Stimulated activated naive B cell treated with anti-CD40 and anti-IgM and Interleukin-4, amounts not matched to agents 10 μg/mL and 1 μg/mL and 100 μg/mL, for 72 hours (primary cell): ENCODE measurements around the gene OVAAL.

Source experiments
- ATAC-seq, 2 donors: fragments of 150-1000 bp; cut with Tn5 transposase; replicated peaks; 2 replicates each; pipeline ENCODE4 v1.10.0; 2021; ENCODE audit warnings: moderate library complexity in 1 of 2
- DNase-seq: peaks from one replicate; pipeline ENCODE4 v3.0.0; 2021
- H3K27ac Mint-ChIP-seq: one replicate; pipeline ENCODE4 v1.8.0; 2022; ENCODE audit warnings: mild to moderate bottlenecking, mixed read lengths
- H3K27me3 Mint-ChIP-seq, 2 donors: one replicate each; pipeline ENCODE4 v1.8.0; 2022; ENCODE audit warnings: mixed read lengths in 2 of 2
- H3K36me3 Mint-ChIP-seq, 2 donors: one replicate each; pipeline ENCODE4 v1.8.0; 2022; ENCODE audit warnings: mixed read lengths in 2 of 2, mild to moderate bottlenecking in 1 of 2
- H3K4me1 Mint-ChIP-seq, 2 donors: one replicate each; pipeline ENCODE4 v1.8.0; 2022; ENCODE audit warnings: mixed read lengths in 2 of 2, mild to moderate bottlenecking in 1 of 2
- H3K4me3 Mint-ChIP-seq, 2 donors: one replicate each; pipeline ENCODE4 v1.8.0; 2022; ENCODE audit warnings: mild to moderate bottlenecking in 2 of 2, mixed read lengths in 2 of 2, moderate library complexity in 1 of 2
- H3K9me3 Mint-ChIP-seq, 2 donors: one replicate each; pipeline ENCODE4 v1.8.0; 2022; ENCODE audit warnings: mixed read lengths in 2 of 2, mild to moderate bottlenecking in 1 of 2

The OVAAL gene

DNA sequence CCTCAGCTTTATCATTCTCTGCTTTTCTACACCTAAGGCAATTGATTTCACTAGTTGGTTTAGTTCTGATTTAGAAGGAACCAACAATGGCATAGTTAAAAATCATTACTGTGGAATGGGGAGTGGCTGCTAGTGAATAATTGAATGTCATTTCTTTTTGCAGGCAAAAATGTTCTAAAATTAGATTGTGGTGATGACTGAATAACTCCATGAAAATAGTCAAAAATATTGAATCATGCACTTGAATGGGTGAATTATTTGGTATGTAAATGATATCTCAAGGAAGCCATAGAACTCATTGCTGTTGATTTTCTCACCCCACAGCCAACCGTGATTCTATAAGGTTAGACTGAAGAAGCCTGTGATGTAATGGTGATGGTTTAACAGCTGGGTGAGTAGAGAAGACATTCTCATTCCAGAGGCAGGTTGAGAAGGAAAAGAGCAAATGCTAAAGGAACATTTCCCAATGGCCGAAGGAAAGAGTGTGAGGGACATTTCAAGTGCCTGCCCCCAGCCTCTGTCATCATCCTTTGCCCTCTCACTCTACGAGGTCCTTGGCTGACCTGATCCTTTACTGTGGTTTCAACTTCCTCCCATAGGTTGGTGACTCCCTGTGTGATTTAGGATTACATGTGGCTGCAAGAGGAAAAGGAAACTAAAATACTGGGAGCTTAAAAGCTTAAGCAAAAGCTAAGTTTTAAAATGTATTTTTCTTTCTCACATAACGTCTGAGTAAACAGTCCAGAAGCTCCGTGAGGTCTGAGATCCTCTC, 12.5 kb downstream of the OVAAL start:
- H3K4me1 Mint-ChIP-seq = peaks cover 8% of the 10 kb centered on the region in 2 donors
- H3K27ac Mint-ChIP-seq = no peak overlapping the region
- ATAC-seq (no peak), DNase-seq (no peak)
- no peaks in the 10 kb centered on the region for H3K9me3 Mint-ChIP-seq
- H3K27me3 Mint-ChIP-seq = peaks cover 16 to 20% of the 10 kb centered on the region in 2 donors
- H3K4me3 Mint-ChIP-seq = no peak overlapping the region
- H3K36me3 Mint-ChIP-seq = no peaks in the 10 kb centered on the region

DNA sequence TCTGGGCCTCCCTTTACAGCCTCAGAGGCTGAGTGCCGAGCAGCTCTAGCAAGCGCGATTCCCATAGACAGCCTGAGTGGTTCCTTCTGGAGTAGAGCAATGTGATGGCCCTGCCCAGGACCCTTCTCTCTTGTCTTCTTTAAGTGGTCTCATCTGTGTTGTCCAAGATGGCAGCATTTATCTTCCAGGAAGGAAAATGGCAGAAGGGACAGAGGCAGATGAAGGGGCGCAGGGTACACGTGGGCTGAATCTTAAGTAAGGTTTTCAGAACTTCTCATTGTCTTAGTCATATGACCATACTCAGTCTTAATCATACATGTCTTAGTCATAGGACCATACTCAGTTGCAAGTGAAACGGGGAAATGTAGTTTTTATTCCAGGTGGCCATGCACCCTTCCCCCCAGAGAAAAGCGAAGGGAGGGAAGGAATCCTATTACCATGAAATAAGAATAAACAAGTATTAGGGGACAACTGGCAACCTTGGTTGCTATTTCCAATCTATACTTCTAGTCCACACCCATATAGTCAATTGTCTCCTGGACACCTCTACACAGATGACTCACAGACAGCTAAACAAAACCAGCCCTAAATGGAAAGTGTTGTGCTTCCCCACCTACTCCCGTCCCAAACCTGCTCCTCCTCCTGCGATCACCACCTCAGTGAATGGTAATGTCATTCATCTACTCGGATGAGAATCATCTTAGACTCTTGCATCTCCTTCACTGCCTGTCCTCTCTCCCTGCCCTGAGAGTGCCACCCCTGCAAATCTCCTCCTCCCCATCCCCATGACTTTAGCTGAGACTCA, 13.3 kb downstream of the OVAAL start:
- peak in 1 of 2 donors; percentile 71 for ATAC-seq
- Mint-ChIP-seq H3K4me1 (peaks cover 8% of the 10 kb centered on the region in 2 donors), H3K4me3 (no peak overlapping the region), H3K27me3 (peaks cover 16 to 20% of the 10 kb centered on the region in 2 donors), H3K36me3 (no peaks in the 10 kb centered on the region), H3K9me3 (no peaks in the 10 kb centered on the region), H3K27ac (no peak overlapping the region)
- DNase-seq = no peak

DNA sequence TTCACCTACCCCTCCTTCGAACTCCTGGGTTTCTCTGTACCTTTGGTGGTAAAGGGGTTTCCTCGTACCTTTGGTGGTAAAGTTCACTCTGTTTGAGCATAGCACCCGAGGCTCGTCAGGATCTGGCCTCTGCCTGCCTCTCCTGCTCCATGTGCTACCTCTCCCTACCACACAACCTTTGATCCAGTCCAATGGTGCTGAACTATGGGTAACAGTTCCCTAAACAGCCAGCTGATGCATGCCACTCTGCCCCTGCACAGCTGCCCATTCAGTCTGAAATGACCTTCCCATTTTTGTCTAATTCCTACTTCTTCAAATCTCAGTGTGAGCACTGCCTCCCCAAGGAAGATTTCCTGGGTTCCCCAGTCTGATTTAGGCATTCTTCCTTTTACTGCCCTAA, 14.0 kb downstream of the OVAAL start:
- DNase-seq (no peak), ATAC-seq (no peak)
- peaks cover 8% of the 10 kb centered on the region in 2 donors for H3K4me1 Mint-ChIP-seq
- H3K9me3 Mint-ChIP-seq = no peaks in the 10 kb centered on the region
- H3K27me3 Mint-ChIP-seq = peaks cover 16 to 17% of the 10 kb centered on the region in 2 donors
- no peak overlapping the region for H3K4me3 Mint-ChIP-seq
- no peaks in the 10 kb centered on the region for H3K36me3 Mint-ChIP-seq
- no peak overlapping the region for H3K27ac Mint-ChIP-seq

DNA sequence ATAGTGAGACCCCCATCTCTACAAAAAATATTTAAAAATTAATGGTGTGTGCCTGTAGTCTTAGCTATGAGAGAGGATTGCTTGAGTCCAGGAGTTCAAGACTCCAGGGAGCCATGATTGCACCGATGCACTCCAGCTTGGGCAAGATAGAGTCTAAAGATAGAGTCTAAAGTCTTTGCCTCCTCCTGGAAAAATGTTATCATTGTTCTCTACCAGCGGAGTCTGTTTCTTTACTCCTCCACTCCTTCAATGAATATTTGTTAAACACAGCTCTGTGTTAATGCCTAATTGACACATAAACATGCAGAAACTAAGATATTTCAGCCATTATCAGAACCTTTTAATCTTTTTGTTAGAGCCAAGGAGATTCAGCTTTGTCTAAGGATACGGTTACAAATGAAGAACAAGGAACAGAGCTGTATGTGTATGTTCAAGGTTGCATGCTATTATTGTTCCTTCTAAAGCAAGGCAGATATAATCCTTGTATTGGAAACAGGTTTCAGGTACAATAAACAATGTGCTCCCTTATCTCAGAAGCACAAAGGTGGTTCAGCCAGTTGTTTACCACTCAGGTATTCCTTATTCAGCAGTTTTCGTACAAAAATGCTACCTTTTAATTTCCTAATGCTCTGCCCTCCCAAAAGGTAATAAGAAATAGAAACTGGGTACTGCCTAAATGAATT, 15.4 kb downstream of the OVAAL start:
- no peaks in the 10 kb centered on the region for H3K36me3 Mint-ChIP-seq

DNA sequence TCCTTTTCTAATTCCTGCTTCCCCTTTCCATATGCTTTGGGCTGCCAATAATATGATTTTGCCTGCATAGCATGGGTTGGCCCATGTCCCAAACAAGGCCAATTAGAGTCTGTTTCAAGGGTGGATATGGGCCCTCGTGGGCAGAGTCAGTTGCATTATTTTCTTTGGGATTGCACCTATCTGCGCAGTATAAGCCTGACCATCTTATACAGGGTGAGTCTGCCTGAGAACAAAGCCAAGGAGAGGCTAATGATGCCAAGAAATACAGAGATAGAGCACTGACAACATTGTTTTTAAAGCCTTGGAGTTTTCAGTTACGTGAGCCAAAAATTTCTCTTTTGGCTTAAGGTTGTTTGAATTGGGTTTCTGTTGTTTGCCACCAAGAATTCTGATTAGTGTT, 18.6 kb downstream of the OVAAL start:
- Mint-ChIP-seq H3K36me3 (no peaks in the 10 kb centered on the region), H3K27ac (no peak overlapping the region), H3K9me3 (peaks cover 0 to 2% of the 10 kb centered on the region in 2 donors), H3K4me1 (peaks cover 2 to 4% of the 10 kb centered on the region in 2 donors), H3K4me3 (no peak overlapping the region), H3K27me3 (peaks cover 10 to 13% of the 10 kb centered on the region in 2 donors)
- ATAC-seq = no peak
- no peak for DNase-seq

More for the DNA sequence above, 15.4 kb downstream of the OVAAL start:
- no peak overlapping the region for H3K27ac Mint-ChIP-seq
- DNase-seq (no peak), ATAC-seq (no peak)
- no peak overlapping the region for H3K4me3 Mint-ChIP-seq
- peaks cover 16 to 17% of the 10 kb centered on the region in 2 donors for H3K27me3 Mint-ChIP-seq
- peaks cover 8% of the 10 kb centered on the region in 2 donors for H3K4me1 Mint-ChIP-seq
- H3K9me3 Mint-ChIP-seq = peaks cover 0 to 2% of the 10 kb centered on the region in 2 donors

DNA sequence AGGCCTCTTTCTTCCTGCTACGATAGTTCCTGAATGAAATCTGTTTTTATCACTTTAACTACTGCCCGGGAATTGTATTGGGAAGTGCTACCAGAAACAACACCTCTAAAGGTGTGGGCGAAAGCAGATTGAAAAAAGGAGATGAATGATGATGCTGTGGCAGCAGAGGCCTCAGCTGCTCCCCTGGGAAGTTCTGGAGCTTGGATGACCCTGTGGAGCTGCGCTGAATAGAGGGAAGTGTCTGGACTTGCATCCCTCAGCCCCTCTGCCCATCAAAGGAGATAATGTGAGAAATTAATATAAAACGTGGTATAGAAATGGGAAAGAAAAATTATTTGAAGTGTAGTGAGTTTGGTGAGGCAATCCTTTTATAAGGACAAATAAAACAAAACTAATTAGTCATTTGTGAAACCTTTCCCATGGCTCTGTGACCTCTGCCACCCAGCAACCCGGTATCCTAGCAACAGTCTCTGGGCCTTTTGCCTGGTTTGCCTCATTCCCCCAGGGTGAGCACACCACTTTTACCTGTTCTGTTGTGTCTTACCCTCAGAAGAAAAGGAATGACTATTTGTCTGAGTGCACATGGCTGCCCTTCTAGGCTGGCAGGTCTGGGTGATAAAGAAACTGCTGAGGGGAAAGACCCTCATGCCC, 21.3 kb downstream of the OVAAL start:
- Mint-ChIP-seq H3K4me3 (no peak overlapping the region), H3K36me3 (no peaks in the 10 kb centered on the region), H3K9me3 (peaks cover 0 to 2% of the 10 kb centered on the region in 2 donors), H3K4me1 (no peaks in the 10 kb centered on the region), H3K27ac (no peak overlapping the region), H3K27me3 (peaks cover 10 to 11% of the 10 kb centered on the region in 2 donors)
- ATAC-seq (no peak), DNase-seq (no peak)

DNA sequence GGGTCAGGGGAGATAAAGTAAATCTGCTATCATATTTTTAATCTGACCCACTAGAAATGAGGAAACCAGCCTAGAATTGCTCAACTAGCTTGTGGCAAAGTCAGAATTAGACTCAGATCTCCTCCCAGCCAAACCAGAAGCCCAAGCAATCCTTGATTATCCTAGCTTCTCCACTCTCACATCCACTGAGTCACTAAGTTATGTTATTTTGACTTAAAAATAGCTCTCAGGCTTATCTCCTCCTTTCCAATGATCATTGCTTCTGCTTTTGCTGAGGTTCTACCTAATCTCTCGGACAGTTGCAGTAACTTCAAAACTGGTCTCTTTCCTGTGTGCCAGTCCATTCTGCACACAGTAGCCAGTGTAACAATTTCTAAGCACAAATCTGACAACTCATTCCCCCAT, 22.9 kb downstream of the OVAAL start:
- H3K9me3 Mint-ChIP-seq = peaks cover 0 to 2% of the 10 kb centered on the region in 2 donors
- no peaks in the 10 kb centered on the region for H3K36me3 Mint-ChIP-seq
- H3K4me3 Mint-ChIP-seq = no peak overlapping the region
- no peak overlapping the region for H3K27ac Mint-ChIP-seq
- ATAC-seq (no peak), DNase-seq (no peak)
- H3K4me1 Mint-ChIP-seq = no peaks in the 10 kb centered on the region
- H3K27me3 Mint-ChIP-seq = peaks cover 11 to 15% of the 10 kb centered on the region in 2 donors

DNA sequence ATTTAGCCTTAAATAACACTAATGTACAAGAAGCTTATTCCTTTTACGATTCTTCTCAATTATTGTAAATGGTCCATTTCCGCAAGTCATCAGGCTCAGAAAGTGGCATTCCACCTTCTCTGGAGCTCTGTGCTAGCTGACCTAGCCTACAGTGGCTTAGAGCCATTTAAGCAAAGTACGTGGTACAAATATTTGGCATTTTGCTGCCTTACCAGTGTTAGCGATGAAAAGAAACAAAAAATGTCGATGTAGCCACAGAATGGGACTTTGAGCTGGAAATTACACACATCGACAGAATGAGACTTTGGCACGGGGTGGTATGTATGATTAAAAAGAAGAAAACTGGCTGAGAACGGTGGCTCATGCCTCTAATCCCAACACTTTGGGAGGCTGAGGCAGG, 26.1 kb downstream of the OVAAL start:
- H3K4me3 Mint-ChIP-seq = no peak overlapping the region
- ATAC-seq = no peak

DNA sequence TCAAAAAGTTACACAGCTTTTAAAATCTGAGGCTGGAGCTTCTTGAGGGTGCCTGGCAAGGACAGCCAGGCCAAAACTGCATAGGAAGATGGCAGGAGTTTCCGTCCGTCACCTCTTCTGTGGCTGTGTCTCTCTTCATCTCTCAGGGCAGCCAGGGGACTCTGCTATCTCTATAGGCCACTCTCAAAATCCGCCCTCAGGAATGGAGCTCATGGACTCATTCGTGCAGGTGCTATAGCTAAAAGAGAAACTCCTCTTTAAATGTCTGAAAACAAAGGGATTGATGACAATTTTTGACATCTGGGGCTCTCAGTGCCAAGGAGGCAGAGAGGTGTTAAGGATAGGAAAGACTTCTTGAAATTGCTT, 27.2 kb downstream of the OVAAL start:
- Mint-ChIP-seq H3K27ac (no peak overlapping the region), H3K9me3 (peaks cover 0 to 3% of the 10 kb centered on the region in 2 donors), H3K36me3 (no peaks in the 10 kb centered on the region), H3K4me1 (no peaks in the 10 kb centered on the region), H3K27me3 (peaks cover 11 to 17% of the 10 kb centered on the region in 2 donors), H3K4me3 (no peak overlapping the region)
- DNase-seq = no peak
- no peak for ATAC-seq

More for the DNA sequence above, 26.1 kb downstream of the OVAAL start:
- Mint-ChIP-seq H3K36me3 (no peaks in the 10 kb centered on the region), H3K9me3 (peaks cover 0 to 3% of the 10 kb centered on the region in 2 donors), H3K27me3 (peaks cover 11 to 16% of the 10 kb centered on the region in 2 donors), H3K4me1 (no peaks in the 10 kb centered on the region), H3K27ac (no peak overlapping the region)
- no peak for DNase-seq

DNA sequence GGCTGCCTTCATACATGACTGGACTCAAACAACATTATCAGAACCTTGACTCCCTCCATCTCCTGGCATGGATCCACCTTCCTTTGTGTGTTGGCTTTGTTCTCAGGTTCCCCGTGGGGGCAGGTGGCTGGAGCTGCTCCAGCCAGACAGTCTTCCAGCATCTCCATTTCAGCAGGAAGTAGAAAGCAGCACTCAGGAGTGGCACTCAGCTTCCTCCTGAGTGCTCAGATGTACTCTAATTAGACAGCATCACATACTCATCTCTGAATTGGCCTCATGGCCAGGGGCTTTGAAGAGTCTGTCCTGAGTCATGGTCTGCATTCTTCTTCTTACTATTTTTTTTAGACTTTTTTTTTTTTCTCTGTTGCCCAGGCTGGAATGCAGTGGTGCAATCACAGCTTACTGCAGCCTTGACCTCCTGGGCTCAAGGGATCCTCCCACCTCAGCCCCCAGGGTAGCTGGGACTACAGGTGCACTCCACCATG, 27.9 kb downstream of the OVAAL start:
- Mint-ChIP-seq H3K9me3 (peaks cover 0 to 3% of the 10 kb centered on the region in 2 donors), H3K4me1 (no peaks in the 10 kb centered on the region), H3K4me3 (no peak overlapping the region), H3K36me3 (no peaks in the 10 kb centered on the region), H3K27ac (no peak overlapping the region), H3K27me3 (peaks cover 11 to 17% of the 10 kb centered on the region in 2 donors)
- DNase-seq (no peak), ATAC-seq (no peak)

DNA sequence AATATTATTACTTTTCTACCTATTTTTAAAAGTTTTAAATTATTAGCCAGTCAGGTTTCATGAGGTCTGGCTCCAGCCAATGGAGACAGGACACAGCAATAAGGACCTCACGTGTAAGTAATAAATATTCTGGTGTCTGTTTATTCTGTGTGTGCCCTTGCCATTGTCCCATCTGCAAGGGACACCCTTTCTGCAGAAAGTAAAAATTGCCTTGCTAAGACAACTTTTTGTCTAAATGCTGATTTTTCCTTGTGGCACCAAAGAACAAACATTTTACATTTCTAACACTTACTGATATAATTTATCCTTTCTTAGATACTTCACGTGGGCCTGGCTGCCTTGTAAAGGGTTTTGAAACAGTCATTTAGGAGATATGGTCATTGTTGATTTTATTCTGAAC, 29.4 kb downstream of the OVAAL start:
- H3K9me3 Mint-ChIP-seq = peaks cover 0 to 3% of the 10 kb centered on the region in 2 donors
- H3K27ac Mint-ChIP-seq = no peak overlapping the region
- H3K4me3 Mint-ChIP-seq = no peak overlapping the region
- H3K36me3 Mint-ChIP-seq = no peaks in the 10 kb centered on the region
- H3K4me1 Mint-ChIP-seq = no peaks in the 10 kb centered on the region
- DNase-seq (no peak), ATAC-seq (no peak)
- peaks cover 11 to 17% of the 10 kb centered on the region in 2 donors for H3K27me3 Mint-ChIP-seq

DNA sequence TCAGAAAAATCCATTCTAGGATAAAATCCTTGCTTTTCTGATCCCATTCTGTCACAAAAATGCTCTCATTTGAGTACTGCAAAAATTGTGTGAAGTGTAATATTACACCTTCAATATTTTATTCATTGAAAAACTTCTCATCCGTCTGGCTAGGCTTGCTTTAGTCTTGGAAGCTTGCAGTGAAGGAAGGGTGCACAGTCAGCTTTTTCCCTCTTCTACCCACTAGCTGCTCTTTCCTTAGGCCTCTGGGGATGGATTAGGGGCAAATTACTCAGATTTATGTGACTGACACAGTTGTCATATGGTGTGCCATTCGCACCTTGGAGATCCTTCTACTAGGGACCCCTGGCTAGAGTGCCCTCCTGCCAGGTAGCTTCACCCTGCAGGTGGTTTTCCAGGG, 32.1 kb downstream of the OVAAL start:
- no peak for ATAC-seq

DNA sequence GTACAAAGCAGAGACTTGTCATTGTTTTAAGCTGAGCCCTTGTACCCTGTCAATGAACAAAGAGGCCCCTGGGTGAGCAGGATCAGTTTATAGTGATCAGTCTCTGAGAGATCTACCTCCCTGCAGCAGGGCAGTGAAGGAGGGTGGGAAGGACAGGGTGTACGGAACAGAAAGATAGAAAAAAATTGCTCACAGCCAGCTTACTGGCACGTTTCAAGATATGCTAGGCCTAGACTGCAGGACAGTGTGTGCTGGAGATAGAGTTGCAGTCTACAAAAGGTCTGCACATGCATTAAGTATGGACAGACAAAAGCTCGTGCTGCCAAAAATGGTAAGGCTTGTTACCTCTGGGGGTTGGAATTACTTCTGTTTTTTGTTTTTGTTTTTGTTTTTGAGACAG, 34.6 kb downstream of the OVAAL start:
- no peak for ATAC-seq
- peaks cover 0 to under 1% of the 10 kb centered on the region in 2 donors for H3K9me3 Mint-ChIP-seq
- H3K4me3 Mint-ChIP-seq = no peak overlapping the region
- DNase-seq = no peak
- no peaks in the 10 kb centered on the region for H3K4me1 Mint-ChIP-seq
- no peak overlapping the region for H3K27ac Mint-ChIP-seq
- H3K36me3 Mint-ChIP-seq = no peaks in the 10 kb centered on the region
- H3K27me3 Mint-ChIP-seq = peaks cover 7 to 12% of the 10 kb centered on the region in 2 donors

More for the DNA sequence above, 32.1 kb downstream of the OVAAL start:
- DNase-seq = no peak
- Mint-ChIP-seq H3K9me3 (peaks cover 0 to 3% of the 10 kb centered on the region in 2 donors), H3K36me3 (no peaks in the 10 kb centered on the region), H3K27me3 (peaks cover 7 to 15% of the 10 kb centered on the region in 2 donors), H3K4me1 (no peaks in the 10 kb centered on the region), H3K27ac (no peak overlapping the region), H3K4me3 (no peak overlapping the region)

DNA sequence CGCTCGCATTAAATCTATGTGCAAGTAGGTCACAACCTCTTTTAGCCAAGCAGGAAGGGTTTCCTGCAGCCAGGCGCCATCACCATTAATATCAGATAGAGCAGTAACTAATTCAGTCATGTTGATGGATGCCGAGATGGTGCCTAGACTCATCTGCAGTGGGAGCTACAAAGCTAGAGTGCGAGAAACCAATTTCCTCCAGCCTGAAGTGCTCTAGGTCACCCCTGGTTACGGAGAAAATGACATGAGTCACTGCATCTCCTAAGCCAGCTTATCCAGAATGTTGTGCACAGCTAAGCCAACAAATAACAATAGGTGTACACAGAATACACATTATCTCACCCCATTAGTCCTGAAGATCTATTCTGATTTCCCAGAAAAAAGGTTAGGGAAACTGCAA, 36.0 kb downstream of the OVAAL start:
- no peak for ATAC-seq
- no peaks in the 10 kb centered on the region for H3K4me1 Mint-ChIP-seq
- H3K4me3 Mint-ChIP-seq = no peak overlapping the region
- H3K9me3 Mint-ChIP-seq = no peaks in the 10 kb centered on the region
- H3K36me3 Mint-ChIP-seq = no peaks in the 10 kb centered on the region
- H3K27me3 Mint-ChIP-seq = peaks cover 7 to 10% of the 10 kb centered on the region in 2 donors
- DNase-seq = no peak
- H3K27ac Mint-ChIP-seq = no peak overlapping the region
